H1 (cell line): ENCODE results near the gene ARID2. TPM values are rescaled to one million over a fixed set of nuclear protein-coding genes. Genes with fewer than 3 reads are reported as not detected.

Source experiments
- ASH2L ChIP-seq: fragments of 200-600, 300-600 bp; sonication (generic); IDR thresholded peaks from one replicate; pipeline ENCODE4 v1.7.1; 2017; ENCODE audit warnings: low read length
- KDM4A ChIP-seq: IDR thresholded peaks from one replicate; pipeline ENCODE4 v1.7.1; 2012; ENCODE audit warnings: low read depth, mild to moderate bottlenecking, moderate library complexity, low read length, inconsistent platforms; ENCODE audit not compliant: severe bottlenecking
- POLR2A ChIP-seq, 2 experiments: IDR thresholded peaks; 1 replicate in 1 of 2; 2 replicates in 1 of 2; pipeline ENCODE4 v1.6.1; 2011; ENCODE audit warnings: low read depth in 2 of 2, low read length in 2 of 2, mild to moderate bottlenecking in 2 of 2; ENCODE audit errors: control extremely low read depth in 1 of 2
- polyA plus RNA-seq, 7 experiments: library from polyadenylated mRNA; depleted of rRNA in 3 of 7; stranded (reverse) in 5 of 7; unstranded in 2 of 7; fragments of >200 nt in 5 of 7; fragments of 200-250 nt in 2 of 7; gene quantifications; 1 replicate in 5 of 7; 2 replicates in 1 of 7; 4 replicates in 1 of 7; pipeline versions ENCODE4 v1.2.1 to v1.2.3, GENCODE V29; 2011 to 2013; ENCODE audit warnings: missing spikeins in 2 of 7, mixed read lengths in 2 of 7
- total RNA-seq: library from RNA; stranded (reverse); fragmentation: NEBNext Ultra II Directional; extraction: Animal tissue kit (Norgen Biotek cat#: 25700); gene quantifications from 2 replicates; pipeline ENCODE4 v1.2.1, GENCODE V29; 2021

ARID2 gene
- total and polyA plus RNA-seq, 2 of the 8 experiments (the other 6 are each of a cell fraction or from before 2014, with no cell fraction given) = 32.0 to 45.2 TPM

DNA sequence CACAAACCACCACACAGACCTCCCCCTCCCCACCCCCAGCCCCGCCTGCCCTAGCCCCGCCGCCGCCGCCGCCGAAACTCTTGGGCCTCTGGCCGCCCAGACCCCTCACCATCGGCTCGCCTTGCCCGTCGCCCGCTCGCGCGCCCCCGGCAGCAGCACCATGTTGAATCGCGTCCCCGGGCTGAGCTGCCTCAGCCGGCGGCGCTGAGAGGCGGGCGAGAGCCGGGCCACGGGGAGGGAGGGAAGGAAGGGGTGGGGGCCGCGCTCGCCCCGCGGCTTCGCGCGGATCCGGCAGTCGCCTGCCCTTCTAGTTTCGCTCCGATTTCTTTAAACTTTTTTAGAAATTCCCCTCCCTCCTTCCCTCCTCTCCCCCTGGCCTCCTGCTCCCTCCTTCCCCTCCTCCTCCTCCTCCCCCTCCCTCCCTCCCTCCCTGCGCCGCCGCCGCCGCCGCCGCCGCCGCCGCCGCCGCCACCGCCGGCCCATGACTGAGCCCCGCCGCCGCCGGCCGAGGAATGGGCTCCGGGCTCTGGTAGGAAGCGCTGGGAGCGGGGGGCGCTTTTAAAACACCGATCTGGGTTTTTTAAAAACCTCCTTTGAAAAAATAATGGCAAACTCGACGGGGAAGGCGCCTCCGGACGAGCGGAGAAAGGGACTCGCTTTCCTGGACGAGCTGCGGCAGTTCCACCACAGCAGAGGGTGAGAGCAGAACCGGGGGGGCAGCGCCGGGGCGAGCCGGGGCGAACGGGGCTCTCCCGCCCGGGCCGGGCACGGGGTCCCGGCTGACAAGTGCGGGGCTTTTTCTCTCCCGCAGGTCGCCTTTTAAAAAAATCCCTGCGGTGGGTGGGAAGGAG is at the start of gene ARID2 (continued):
- peak in 1 of 2 experiments; percentile 23; a peak in 1 of 3 replicates for TF ChIP-seq POLR2A (IDR thresholded peaks at IDR 0.05; ENCODE audit: control extremely low read depth in 1 of 2, low read depth in 2 of 2, low read length in 2 of 2)
- peak; percentile 27 for TF ChIP-seq ASH2L
- TF ChIP-seq KDM4A = peak; percentile 5
